ENCODE measurements around the gene NIPA2.

The NIPA2 gene

GRCh38 chr15:22855791-22856190 lies 17.3 kb downstream of the NIPA2 start:
- no peak overlapping the region for H3K4me3 ChIP-seq (ENCODE audit: low read depth, low read length)
- no peak for DNase-seq (ENCODE audit: low read depth)
- no peak for TF ChIP-seq CTCF (conservative IDR thresholded peaks at IDR 0.05; ENCODE audit: low read depth, low read length)

DNA sequence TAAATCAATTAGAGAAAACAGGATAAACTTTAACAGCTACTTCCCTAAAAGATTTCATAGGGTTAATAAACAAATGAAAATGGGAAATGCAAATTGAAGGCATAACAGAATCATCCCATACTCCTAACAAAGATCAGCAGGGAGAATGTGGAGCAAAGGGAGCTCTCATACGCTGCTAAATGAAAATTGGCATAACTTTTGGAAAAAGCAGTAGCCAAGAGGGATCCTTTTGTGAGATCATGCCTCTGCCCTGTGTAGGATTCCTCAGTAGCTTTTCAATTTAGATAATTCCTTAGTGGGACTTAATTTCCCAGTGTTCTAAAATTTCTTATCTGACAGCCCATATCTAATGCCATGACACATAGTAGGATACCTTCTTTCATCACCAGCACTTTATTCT lies 18.2 kb downstream of the NIPA2 start:
- TF ChIP-seq CTCF (conservative IDR thresholded peaks at IDR 0.05; ENCODE audit: low read depth, low read length): no peak
- DNase-seq (ENCODE audit: low read depth): no peak
- H3K4me3 ChIP-seq (ENCODE audit: low read depth, low read length): no peak overlapping the region

DNA sequence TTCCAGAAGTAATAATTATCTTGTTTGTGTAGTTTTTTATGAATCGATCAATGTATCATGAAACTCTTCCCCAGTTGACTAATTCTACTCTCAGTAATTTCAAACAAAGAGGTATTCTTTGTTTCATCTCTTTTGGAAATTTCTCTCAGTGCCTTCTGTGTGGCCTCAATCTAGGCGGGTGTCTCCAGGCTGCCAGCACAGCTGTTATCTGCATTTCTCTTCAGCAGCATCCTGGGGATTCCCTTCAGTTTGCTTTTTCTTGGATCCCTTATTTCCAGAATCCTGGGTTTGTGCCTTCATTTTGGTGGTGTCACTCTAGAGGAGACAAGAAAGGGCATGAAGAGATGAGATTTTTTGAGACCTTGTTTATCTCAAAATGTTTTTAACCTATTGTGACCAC lies 22.7 kb downstream of the NIPA2 start:
- no peak overlapping the region for H3K4me3 ChIP-seq (ENCODE audit: low read depth, low read length)
- TF ChIP-seq CTCF (conservative IDR thresholded peaks at IDR 0.05; ENCODE audit: low read depth, low read length): no peak

DNA sequence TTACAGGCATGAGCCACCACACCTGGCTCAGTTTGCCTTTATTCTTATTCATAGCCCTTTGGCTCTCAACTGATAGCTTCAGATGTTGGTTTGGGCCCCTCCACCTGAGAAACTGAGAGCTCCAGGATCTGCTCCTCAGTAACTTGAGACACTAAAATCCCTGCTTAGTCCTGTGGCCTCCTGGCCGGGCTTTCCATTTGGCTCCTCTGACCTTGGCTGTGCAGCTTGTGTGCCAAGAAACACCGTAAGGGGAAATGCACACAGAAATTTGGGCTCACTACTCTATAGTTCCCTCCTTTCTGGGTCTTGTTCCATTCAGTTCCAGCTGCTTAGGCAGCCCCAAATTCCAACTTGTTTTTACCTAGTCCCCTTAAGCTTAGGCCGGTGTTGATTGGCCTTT lies 24.9 kb downstream of the NIPA2 start:
- H3K4me3 ChIP-seq (ENCODE audit: low read depth, low read length): no peak overlapping the region
- no peak for TF ChIP-seq CTCF (conservative IDR thresholded peaks at IDR 0.05; ENCODE audit: low read depth, low read length)
- DNase-seq (ENCODE audit: low read depth): no peak

More for the DNA sequence above, 22.7 kb downstream of the NIPA2 start:
- DNase-seq (ENCODE audit: low read depth): no peak

DNA sequence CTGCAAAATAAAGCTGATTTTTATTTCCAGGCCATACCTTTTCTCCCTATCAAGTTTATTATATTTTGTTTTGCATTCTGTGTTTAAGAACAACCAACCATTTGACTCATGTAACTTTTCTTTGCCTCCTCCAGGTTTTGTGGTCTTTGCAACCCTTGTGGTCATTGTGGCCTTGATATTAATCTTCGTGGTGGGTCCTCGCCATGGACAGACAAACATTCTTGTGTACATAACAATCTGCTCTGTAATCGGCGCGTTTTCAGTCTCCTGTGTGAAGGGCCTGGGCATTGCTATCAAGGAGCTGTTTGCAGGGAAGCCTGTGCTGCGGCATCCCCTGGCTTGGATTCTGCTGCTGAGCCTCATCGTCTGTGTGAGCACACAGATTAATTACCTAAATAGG lies 27.6 kb downstream of the NIPA2 start:
- no peak overlapping the region for H3K4me3 ChIP-seq (ENCODE audit: low read depth, low read length)
- TF ChIP-seq CTCF (conservative IDR thresholded peaks at IDR 0.05; ENCODE audit: low read depth, low read length): no peak
- DNase-seq (ENCODE audit: low read depth): peak; percentile 70

DNA sequence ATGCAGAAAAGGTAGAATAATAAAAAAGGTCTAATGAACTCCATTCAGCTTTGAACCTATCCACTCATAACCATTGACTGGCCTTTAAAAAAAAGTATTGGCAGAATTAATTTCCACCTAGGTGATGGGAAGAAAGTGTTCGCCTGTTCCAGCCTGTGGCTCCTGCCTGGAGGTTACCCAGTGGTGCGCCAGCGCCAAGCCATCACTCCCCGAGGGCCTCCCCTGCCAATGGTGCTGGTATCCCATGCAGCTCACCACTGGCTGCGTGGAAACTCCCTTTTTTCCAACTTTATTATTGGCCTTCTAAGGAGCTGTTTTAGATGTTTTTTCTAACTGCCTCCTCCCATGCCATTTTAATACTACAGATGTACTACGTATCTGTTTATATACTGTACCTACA lies 29.4 kb downstream of the NIPA2 start:
- DNase-seq (ENCODE audit: low read depth): no peak
- H3K4me3 ChIP-seq (ENCODE audit: low read depth, low read length): no peak overlapping the region
- no peak for TF ChIP-seq CTCF (conservative IDR thresholded peaks at IDR 0.05; ENCODE audit: low read depth, low read length)

- no peak for DNase-seq (ENCODE audit: low read depth)
- no peak overlapping the region for H3K4me3 ChIP-seq (ENCODE audit: low read depth, low read length)
- no peak for TF ChIP-seq CTCF (conservative IDR thresholded peaks at IDR 0.05; ENCODE audit: low read depth, low read length)
These were observed 30.0 kb downstream of the NIPA2 start for GRCh38 chr15:22868495-22868894.
